Stimulated activated CD8-positive, alpha-beta memory T cell treated with anti-CD3 and anti-CD28 coated beads, Interleukin-12 subunit alpha, Interleukin-12 subunit beta, amount 100 ng/mL, for 4 hours (primary cell): Measurements from ENCODE around the gene LTF.
"Not testable (repeated sequence)": the region's sequence is repeated elsewhere in the genome, so short reads cannot be mapped to it uniquely, and the experiment has no call there.

Source experiments
- DNase-seq: peaks from one replicate; pipeline ENCODE4 v3.0.0-alpha.2; 2020; ENCODE audit warnings: low read depth

The LTF gene

DNA sequence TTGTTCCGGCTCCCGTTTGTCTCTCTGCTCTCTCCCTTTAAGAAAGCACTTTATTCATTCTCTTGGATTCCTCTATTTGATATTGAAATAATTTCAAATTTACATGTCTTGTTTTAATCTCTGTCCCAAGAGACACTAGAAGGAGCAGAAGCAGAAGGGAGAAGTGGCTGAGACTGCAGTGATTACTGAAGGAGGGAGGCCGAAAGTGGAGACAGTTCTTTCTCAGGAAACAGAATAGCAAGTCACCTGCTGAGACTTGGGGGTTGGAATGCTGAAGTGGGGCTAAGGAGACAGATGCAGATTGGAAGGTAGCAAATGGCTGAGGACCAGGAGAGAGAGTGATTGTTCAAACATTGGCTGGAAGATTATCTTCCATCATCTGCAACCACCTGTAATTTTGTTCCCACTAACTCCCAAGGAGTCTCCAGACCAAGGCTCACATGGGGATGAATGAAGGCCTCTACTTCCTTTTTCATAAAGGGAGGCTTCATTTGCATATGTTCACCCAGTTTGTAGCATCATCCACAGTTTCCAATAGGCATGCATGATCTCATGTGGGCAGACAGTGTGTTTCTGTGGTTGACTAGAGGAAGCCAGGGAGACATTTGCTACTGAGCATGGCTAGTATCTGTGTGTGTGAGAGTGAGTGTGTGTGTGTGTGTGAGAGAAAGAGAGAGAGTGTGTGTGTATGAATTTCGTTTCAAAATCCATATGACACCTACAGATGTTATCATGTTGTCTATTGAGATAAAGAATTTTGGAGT is 24.0 kb downstream of the LTF start:
- DNase-seq: no peak

- DNase-seq: no peak
These were observed 25.9 kb downstream of the LTF start for GRCh38 chr3:46438831-46439230.

- no peak for DNase-seq
These were observed 29.5 kb downstream of the LTF start for GRCh38 chr3:46435081-46435726.

DNA sequence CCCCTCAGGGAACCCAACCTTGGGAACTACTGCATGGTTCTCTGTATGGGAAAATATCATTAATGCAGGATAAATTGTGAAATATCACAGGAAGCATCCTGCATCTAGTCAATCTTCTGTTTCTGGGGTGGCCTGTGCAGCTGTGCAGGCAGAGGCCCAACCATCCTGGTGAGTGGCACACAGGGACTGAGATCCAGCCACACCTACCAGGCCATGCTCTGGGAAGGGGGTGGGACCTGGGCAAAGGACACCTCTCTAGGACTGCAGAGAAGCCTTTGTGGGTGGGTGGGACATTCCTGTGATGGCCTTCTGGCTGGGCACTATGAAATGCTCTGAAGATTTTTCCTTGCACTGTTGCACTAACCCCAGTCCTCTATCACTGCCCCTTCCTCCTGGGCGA is 30.9 kb downstream of the LTF start:
- DNase-seq: no peak

GRCh38 chr3:46433118-46433517 is 31.6 kb downstream of the LTF start:
- DNase-seq: not testable (repeated sequence)

DNA sequence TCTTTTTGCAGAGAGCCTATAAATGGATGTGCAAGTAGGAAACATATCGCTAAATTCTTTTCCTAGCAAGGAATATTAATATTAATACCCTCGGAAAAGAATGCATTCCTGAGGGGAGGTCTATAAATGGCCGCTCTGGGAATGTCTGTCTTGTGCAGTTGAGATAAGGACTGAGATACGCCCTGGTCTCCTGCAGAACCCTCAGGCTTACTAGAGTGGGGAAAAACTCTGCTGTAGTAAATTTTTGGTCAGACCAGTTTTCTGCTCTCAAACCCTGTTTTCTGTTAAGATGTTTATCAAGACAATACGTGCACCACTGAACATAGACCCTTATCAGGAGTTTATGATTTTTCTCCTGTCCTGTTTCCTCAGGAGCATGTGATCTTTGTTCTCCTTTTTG is 32.8 kb downstream of the LTF start:
- not testable (repeated sequence) for DNase-seq

DNA sequence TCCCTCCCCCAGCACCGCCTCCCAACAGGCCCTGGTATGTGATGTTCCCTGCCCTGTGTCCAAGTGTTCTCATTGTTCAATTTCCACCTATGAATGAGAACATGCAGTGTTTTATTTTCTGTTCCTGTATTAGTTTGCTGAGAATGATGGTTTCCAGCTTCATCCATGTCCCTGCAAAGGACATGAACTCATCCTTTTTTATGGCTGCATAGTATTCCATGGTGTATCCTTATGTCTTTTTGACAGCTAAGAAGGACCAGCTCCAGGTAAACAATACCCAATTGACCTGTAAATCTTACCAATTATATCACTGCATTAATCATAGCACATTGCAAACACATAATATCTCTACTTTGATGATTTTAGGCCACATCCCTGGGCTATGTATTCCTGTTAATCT is 33.8 kb downstream of the LTF start:
- DNase-seq: not testable (repeated sequence)

DNA sequence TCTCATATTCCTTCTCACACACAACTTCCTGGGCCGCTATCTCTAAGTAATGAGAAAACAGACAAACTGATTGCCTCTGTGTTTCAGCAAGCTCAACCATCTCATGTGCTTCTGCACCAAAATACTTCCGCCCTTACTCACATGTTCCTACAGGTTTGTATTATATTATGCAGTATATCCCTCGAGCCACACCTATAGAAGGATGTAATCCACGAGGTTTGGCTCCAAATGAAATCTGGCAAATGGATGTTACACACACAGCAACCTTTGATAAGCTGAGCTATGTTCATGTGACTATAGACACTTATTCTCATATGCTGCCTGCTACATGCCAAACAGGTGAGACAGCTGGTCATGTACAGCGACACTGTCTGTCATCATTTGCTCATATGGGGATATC is 35.0 kb downstream of the LTF start:
- no peak for DNase-seq

- no peak for DNase-seq
These were observed 35.5 kb downstream of the LTF start for GRCh38 chr3:46429250-46429649.

- no peak for DNase-seq
These were observed 36.5 kb downstream of the LTF start for GRCh38 chr3:46427916-46428833.

DNA sequence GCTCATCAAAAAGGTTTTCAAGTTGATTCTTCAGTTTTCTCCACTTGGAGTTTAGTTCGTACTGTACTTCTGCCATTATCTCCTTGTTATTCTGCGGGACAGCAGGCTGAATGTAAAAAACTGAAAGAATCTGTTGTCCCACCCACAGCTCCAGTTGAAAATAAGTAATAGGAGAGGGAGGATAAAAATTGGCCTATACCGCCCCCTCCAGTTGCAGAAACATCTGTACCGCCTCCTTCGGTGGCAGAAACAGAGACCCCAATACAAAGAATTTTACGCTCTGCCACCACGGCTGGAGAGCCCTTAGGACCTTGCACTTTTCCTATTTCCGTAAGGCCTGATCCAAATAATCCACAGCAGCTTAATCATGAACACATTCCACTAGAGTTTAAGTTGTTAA is 37.3 kb downstream of the LTF start:
- DNase-seq: not testable (repeated sequence)

GRCh38 chr3:46426476-46426875 is 38.2 kb downstream of the LTF start:
- not testable (repeated sequence) for DNase-seq

DNA sequence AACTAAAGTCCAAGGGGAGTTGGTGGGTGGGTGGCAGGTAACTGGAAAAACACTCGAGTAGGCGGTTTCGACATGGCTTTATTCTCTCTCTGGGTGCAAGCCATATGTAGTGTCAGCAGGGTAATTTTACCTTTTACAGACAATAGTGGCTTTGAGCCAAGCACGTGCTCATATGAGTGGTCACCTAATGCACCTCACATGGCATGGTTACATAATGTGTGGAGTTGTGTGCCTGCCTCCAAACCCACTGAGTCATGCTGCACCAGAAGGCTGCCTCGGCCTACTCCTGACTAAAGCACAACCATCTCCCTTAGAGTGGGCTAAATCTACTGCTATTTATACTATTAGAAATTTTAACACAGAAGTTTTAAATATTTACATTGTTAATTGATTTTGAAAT is 41.1 kb downstream of the LTF start:
- no peak for DNase-seq

GRCh38 chr3:46422617-46423016 is 42.1 kb downstream of the LTF start:
- DNase-seq: no peak

DNA sequence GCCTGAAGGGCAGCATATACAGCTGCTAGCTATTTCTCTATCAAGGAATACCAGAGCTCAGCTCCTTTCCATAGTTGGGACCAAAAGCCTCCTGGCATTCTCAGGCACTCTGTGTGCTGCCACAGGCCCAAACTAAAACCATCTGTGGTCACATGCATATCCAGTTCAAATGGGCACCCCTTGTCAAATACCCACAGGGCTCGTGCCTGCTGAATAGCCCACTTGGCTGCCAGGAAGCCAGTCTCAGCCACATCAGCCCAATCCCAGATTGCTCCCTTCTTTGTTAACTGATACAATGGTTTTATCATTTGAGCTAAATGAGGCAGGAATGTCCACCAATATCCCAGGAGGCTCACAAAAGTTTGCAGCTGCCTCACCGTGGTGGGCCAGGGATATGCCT is 43.8 kb downstream of the LTF start:
- no peak for DNase-seq

DNA sequence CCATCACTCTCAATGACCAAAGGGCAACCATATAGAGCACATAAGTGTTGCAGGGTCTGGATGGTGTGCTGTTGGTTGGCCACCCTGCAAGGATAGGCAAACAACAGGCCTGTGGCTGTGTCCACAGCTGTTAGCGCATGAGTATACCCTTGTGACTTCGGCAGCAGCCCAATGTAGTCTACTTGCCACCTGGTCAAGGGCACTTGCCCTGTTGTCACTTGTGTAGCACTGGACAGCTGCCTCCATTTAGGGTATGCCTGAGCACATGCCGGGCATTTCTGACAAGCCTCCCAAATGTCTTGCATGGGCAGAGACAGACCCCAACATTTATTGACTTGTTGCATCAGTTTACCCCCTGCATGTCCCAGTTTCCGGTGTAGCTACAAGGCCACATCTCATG is 44.9 kb downstream of the LTF start:
- no peak for DNase-seq

DNA sequence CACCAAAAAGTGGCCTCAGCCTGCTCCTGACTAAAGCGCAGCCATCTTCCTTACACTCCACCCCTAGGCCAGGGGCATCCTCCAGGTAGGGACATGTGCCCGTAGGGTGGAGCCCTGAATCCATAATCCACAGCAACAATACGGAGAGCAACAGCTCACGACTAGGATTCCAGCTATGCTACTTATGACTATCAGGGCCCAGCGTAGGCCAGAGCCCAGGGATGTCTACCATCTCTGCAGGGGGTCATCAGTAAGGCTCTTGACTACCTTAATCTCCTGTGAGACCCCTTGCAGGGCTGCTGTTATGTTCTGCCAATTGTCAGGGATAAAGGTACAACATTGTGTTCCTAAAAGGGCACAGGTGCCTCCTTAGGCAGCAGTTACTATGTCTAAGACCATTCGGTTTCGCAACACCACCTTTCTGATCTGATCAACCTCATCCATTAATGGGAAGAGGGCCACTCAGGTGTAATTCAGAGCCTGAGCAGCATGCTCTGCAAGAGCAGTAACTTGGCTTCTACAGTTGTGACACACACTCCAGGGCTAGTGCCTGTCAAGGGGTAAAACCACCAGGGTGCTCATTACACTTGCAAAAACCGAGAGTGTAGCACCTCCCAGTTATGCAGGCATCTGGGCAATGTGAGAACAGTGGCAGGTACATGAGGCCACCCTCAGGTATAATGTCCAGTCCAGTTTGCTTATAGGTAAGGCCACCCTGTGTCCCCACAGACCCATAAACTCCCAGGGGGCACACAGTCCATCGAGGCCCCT is 46.7 kb downstream of the LTF start:
- no peak for DNase-seq

DNA sequence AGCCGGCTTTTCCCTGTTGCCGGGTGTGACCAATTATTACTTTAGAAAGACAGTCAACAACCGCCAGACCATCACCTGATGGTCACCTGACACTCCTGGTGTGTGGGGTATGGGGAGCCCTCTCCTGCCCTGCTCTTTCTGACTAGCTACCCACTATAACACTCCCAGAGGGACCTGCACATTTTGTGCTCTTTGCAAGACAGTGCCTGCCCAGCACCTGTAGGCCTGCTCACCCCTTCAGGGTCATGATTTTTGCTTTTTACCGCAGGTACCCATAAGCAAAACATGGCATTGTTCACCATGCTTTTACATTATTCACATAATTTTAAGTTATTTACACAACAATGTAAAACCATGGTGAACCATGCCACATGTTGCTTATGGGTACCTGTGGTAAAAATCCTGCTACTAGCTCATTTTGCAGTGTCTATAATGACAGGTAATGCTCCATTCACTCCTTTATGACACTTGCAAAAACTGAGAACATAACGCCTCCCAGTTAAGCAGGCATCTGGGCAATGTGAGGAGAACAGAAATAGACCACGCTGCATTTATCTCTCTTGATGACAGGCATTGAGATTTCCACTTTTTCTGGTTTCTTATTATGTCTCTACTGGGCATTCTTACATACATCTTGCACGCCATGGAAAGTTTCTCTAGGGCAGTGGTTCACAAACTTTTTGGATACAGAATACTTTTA is 47.7 kb downstream of the LTF start:
- DNase-seq: no peak

DNA sequence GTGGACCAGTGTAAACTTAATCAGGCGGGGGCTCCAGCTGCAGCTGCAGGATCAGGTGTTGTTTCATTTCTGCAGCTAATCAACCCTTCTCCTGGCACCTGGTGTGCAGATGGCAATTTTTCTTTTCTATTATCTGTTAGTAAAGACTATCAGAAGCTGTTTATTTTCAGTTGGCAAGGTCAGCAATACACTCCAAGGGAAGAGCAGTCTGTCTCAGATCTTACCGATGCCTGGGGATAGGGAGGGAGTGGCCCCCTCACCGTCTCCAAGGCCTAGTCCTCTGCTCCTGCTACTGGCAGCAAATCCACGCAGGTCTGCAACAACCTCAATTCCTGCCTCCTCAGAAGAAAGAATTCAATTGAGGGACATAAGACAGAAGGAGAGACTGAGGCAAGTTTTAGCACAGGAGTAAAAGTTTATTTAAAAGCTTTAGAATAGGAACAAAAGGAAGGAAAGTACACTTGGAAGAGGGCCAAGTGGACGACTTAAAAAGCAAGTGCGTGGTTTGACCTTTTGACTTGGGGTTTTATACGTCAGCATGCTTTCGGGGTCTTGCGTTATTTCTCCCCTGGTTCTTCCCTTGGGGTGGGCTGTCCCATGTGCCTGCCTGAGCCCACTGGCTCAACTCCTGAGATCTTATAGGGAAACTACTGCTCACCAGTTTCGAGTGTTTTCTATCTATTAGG is 48.4 kb downstream of the LTF start:
- no peak for DNase-seq

GRCh38 chr3:46414739-46415138 is 50.0 kb downstream of the LTF start:
- DNase-seq: no peak

- no peak for DNase-seq
These were observed 50.8 kb downstream of the LTF start for GRCh38 chr3:46413951-46414350.
